ENCODE data around the gene GAGE12G. TPM values are rescaled to one million over a fixed set of nuclear protein-coding genes. Genes with fewer than 3 reads are reported as not detected.

GAGE12G gene
- total RNA-seq, 4 donors from 2014 or later, result not detected

DNA sequence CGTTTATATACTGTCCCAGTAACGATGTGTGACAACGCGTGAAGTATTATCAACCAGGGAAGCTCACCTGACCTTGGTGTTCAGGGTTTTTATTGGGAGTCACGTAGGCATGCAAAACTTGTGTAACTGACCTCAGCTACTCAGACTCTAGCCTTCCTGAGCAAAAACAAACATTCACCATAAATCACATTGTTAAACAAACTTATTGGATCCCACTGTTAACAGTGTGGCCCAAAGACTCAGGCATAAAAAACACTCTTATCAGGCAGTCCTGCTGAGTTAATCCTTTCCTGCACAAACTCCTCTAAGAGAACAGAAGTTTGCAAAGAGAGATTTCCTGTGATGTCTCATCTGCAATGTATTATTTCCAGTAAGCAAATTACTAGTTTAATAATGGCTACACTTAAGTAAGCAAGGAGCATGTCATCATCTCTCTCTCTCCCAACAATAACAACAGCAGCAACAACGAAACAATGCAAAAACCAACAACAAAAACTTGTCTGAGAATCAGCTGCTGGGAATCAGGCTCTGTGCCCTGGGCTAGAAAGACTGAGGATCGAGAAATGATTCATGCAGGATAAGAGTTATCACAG, 40.6 kb downstream of the GAGE12G start:
- no peak for TF ChIP-seq POLR2A (IDR thresholded peaks at IDR 0.05)
- TF ChIP-seq, protein P1, sequence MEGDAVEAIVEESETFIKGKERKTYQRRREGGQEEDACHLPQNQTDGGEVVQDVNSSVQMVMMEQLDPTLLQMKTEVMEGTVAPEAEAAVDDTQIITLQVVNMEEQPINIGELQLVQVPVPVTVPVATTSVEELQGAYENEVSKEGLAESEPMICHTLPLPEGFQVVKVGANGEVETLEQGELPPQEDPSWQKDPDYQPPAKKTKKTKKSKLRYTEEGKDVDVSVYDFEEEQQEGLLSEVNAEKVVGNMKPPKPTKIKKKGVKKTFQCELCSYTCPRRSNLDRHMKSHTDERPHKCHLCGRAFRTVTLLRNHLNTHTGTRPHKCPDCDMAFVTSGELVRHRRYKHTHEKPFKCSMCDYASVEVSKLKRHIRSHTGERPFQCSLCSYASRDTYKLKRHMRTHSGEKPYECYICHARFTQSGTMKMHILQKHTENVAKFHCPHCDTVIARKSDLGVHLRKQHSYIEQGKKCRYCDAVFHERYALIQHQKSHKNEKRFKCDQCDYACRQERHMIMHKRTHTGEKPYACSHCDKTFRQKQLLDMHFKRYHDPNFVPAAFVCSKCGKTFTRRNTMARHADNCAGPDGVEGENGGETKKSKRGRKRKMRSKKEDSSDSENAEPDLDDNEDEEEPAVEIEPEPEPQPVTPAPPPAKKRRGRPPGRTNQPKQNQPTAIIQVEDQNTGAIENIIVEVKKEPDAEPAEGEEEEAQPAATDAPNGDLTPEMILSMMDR (IDR thresholded peaks at IDR 0.05), result no peak
- intact Hi-C loops (cut with DNase I; ENCODE audit: low total_unique reads), result no loop called here
- no peaks in the 10 kb centered on the region for H3K4me1 ChIP-seq

DNA sequence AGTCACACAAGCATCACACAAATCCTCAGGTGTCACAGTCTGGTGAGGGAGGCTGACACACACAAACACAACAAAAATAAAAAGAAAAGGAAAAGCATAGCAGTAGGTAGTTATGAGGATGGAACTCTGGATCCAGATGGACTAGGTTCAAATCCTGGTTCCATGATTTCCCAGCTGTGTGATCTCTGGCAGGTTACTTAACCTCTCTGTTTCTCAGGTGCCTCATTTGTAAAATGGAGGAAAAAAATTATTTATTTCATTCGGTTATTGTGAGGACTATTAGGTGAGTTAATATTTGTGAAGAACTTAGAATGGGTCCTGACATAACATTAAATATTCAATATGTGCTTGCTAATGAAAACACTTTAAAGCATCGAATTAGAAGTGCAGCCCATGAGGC, 48.4 kb downstream of the GAGE12G start:
- intact Hi-C loops (cut with DNase I; ENCODE audit: low total_unique reads), result no loop called here
- TF ChIP-seq, protein P1 (IDR thresholded peaks at IDR 0.05), result no peak

More for the DNA sequence above, 40.6 kb downstream of the GAGE12G start:
- no peak overlapping the region for H3K27ac ChIP-seq
- no peak for DNase-seq
- no peaks in the 10 kb centered on the region for H3K27me3 ChIP-seq
- no peaks in the 10 kb centered on the region for H3K9me3 ChIP-seq
- no peaks in the 10 kb centered on the region for H3K36me3 ChIP-seq
- no peak overlapping the region for H3K4me3 ChIP-seq

More for the DNA sequence above, 48.4 kb downstream of the GAGE12G start:
- Histone ChIP-seq H3K4me3 (no peak overlapping the region), H3K4me1 (no peaks in the 10 kb centered on the region), H3K9me3 (no peaks in the 10 kb centered on the region), H3K27me3 (no peaks in the 10 kb centered on the region), H3K27ac (no peak overlapping the region), H3K36me3 (no peaks in the 10 kb centered on the region)
- no peak for DNase-seq

Small RNA genes lying within 50 kb of the gene (small RNA-seq; reads per million reads assigned to genes)
- not detected for gene GAGE12B

Other genes with a start within 250 kb of the GAGE12G start
- not detected for gene GAGE12J, start 248.4 kb upstream of the GAGE12G start, total RNA-seq
- gene GAGE13, start 238.8 kb upstream of the GAGE12G start, total RNA-seq, result not detected
- not detected for gene GAGE12C, start 38.2 kb upstream of the GAGE12G start, total RNA-seq
- not detected for gene GAGE12D, start 28.7 kb upstream of the GAGE12G start, total RNA-seq
- not detected for gene GAGE12E, start 19.1 kb upstream of the GAGE12G start, total RNA-seq
- not detected for gene GAGE12F, start 9.6 kb upstream of the GAGE12G start, total RNA-seq
- gene GAGE12H, start 9.5 kb downstream of the GAGE12G start, total RNA-seq, result not detected
- not detected for gene GAGE2A, start 19.1 kb downstream of the GAGE12G start, total RNA-seq
- not detected for gene GAGE1, start 28.6 kb downstream of the GAGE12G start, total RNA-seq
- not detected for gene PAGE1, start 125.6 kb downstream of the GAGE12G start, total RNA-seq